ENCODE results near the gene EHBP1. TPM values are rescaled to one million over a fixed set of nuclear protein-coding genes. Genes with fewer than 3 reads are reported as not detected.

The EHBP1 gene
- total and polyA plus RNA-seq, 2 donors (not counting 3 experiments of a cell fraction or from before 2014, with no cell fraction given): 8.4 to 34.8 TPM

- no peak for FAIRE-seq
Measured at GRCh38 chr2:62913311-62913710, 207.8 kb downstream of the EHBP1 start.

GRCh38 chr2:62919041-62919440 lies 213.5 kb downstream of the EHBP1 start:
- FAIRE-seq: no peak
- TF ChIP-seq CTCF (IDR thresholded peaks at IDR 0.05; ENCODE audit: extremely low read depth in 1 of 2, insufficient read depth in 1 of 2, low read depth in 1 of 2, low read length in 2 of 2) (no peak), FOS (IDR thresholded peaks at IDR 0.05; ENCODE audit: borderline replicate concordance, insufficient read depth, low read length) (no peak), MAX (IDR thresholded peaks at IDR 0.05; ENCODE audit: insufficient read depth, insufficient read length) (no peak), EZH2 (IDR thresholded peaks at IDR 0.05; ENCODE audit: borderline replicate concordance, low read depth, low read length, severe bottlenecking) (no peak), GATA2 (IDR thresholded peaks at IDR 0.05; ENCODE audit: insufficient read depth, insufficient read length, low read depth, low read length) (no peak), POLR2A (IDR thresholded peaks at IDR 0.05; ENCODE audit: low read depth, low read length) (no peak), JUN (IDR thresholded peaks at IDR 0.05; ENCODE audit: borderline replicate concordance, insufficient read depth, insufficient read length, low read depth) (no peak), MYC (IDR thresholded peaks at IDR 0.05; ENCODE audit: low read depth, low read length) (no peak), POLR2AphosphoS5 (IDR thresholded peaks at IDR 0.05; ENCODE audit: insufficient read depth, low read depth, low read length) (no peak)
- Histone ChIP-seq H4K20me1 (replicated peaks; ENCODE audit: control insufficient read depth, extremely low read depth, insufficient read depth, low read length) (no peaks in the 10 kb centered on the region), H3K79me2 (ENCODE audit: control insufficient read depth, insufficient read depth, low read length) (no peaks in the 10 kb centered on the region), H3K9me3 (replicated peaks; ENCODE audit: control insufficient read depth, insufficient read depth, low read length) (no peaks in the 10 kb centered on the region), H3K4me2 (ENCODE audit: insufficient read depth, low read length) (no peak overlapping the region), H3K9ac (replicated peaks; ENCODE audit: extremely low read depth, insufficient read depth, low read length) (no peak overlapping the region), H3K9me1 (replicated peaks; ENCODE audit: control insufficient read depth, extremely low read depth, insufficient read depth, low read length) (no peaks in the 10 kb centered on the region), H3K4me1 (ENCODE audit: control insufficient read depth, extremely low read depth, insufficient read depth, low read length) (no peaks in the 10 kb centered on the region), H3K36me3 (ENCODE audit: control insufficient read depth in 2 of 2, extremely low read depth in 1 of 2, insufficient read depth in 2 of 2, low read length in 2 of 2) (peaks cover 0 to 2% of the 10 kb centered on the region in 2 experiments), H2AFZ (ENCODE audit: low read depth, low read length) (no peak overlapping the region), H3K4me3 (replicated peaks in 1 of 3; ENCODE audit: insufficient read depth in 1 of 3, low read depth in 1 of 3, low read length in 3 of 3) (no peak overlapping the region), H3K27me3 (ENCODE audit: control insufficient read depth in 2 of 2, insufficient read depth in 2 of 2, low read length in 2 of 2) (no peaks in the 10 kb centered on the region), H3K27ac (ENCODE audit: insufficient read depth, low read depth, low read length) (no peak overlapping the region)
- intact Hi-C loops (cut with micrococcal nuclease) (no loop called here), dilution Hi-C loops (cut with MboI; ENCODE audit: extremely low pct_ligation_motif_present, low sequenced_read_pairs) (no loop called here)
- POLR2A ChIA-PET: no interaction called here
- CTCF ChIA-PET: no interaction called here
- no peak for DNase-seq (ENCODE audit: low read depth, low spot score)
- no TSS peak for BruUV-seq (replicated peaks)

More at GRCh38 chr2:62913311-62913710, 207.8 kb downstream of the EHBP1 start:
- H4K20me1 ChIP-seq (replicated peaks; ENCODE audit: control insufficient read depth, extremely low read depth, insufficient read depth, low read length): no peaks in the 10 kb centered on the region
- no peak overlapping the region for H3K9ac ChIP-seq (replicated peaks; ENCODE audit: extremely low read depth, insufficient read depth, low read length)
- H3K4me1 ChIP-seq (ENCODE audit: control insufficient read depth, extremely low read depth, insufficient read depth, low read length): no peaks in the 10 kb centered on the region
- no peak overlapping the region for H3K27ac ChIP-seq (ENCODE audit: insufficient read depth, low read depth, low read length)
- H3K27me3 ChIP-seq (ENCODE audit: control insufficient read depth in 2 of 2, insufficient read depth in 2 of 2, low read length in 2 of 2): no peaks in the 10 kb centered on the region
- no peaks in the 10 kb centered on the region for H3K9me3 ChIP-seq (replicated peaks; ENCODE audit: control insufficient read depth, insufficient read depth, low read length)
- no peak overlapping the region for H2AFZ ChIP-seq (ENCODE audit: low read depth, low read length)
- intact Hi-C loops (cut with micrococcal nuclease) (no loop called here), dilution Hi-C loops (cut with MboI; ENCODE audit: extremely low pct_ligation_motif_present, low sequenced_read_pairs) (no loop called here)
- H3K79me2 ChIP-seq (ENCODE audit: control insufficient read depth, insufficient read depth, low read length): no peaks in the 10 kb centered on the region
- no peaks in the 10 kb centered on the region for H3K9me1 ChIP-seq (replicated peaks; ENCODE audit: control insufficient read depth, extremely low read depth, insufficient read depth, low read length)
- DNase-seq (ENCODE audit: low read depth, low spot score): no peak
- POLR2A ChIA-PET: no interaction called here
- no TSS peak for BruUV-seq (replicated peaks)
- TF ChIP-seq POLR2AphosphoS5 (IDR thresholded peaks at IDR 0.05; ENCODE audit: insufficient read depth, low read depth, low read length): no peak
- no peak overlapping the region for H3K4me3 ChIP-seq (replicated peaks in 1 of 3; ENCODE audit: insufficient read depth in 1 of 3, low read depth in 1 of 3, low read length in 3 of 3)
- CTCF ChIA-PET: interaction anchor here (0.5 to 1.2 kb wide), 2 partner anchors 25 to 30 kb away, joined by 3 to 4 read pairs; no protein-coding TSS in a partner anchor
- H3K36me3 ChIP-seq (ENCODE audit: control insufficient read depth in 2 of 2, extremely low read depth in 1 of 2, insufficient read depth in 2 of 2, low read length in 2 of 2): no peaks in the 10 kb centered on the region
- no peak overlapping the region for H3K4me2 ChIP-seq (ENCODE audit: insufficient read depth, low read length)
